ENCODE results near the gene ADGRV1.
A peak's percentile ranks its signal among the peaks of the same experiment; 100 is the strongest.
"Not testable (repeated sequence)": the region's sequence is repeated elsewhere in the genome, so short reads cannot be mapped to it uniquely, and the experiment has no call there.

ADGRV1 gene

GRCh38 chr5:90911169-90911568 is 352.6 kb downstream of the ADGRV1 start:
- no peak for TF ChIP-seq CTCF (IDR thresholded peaks at IDR 0.05)
- TF ChIP-seq ZFX (IDR thresholded peaks at IDR 0.05; ENCODE audit: borderline replicate concordance), result no peak
- peak overlapping the region; percentile 28 for H3K27ac ChIP-seq

GRCh38 chr5:90912476-90912875 is 353.9 kb downstream of the ADGRV1 start:
- H3K27ac ChIP-seq, result no peak overlapping the region
- no peak for TF ChIP-seq ZFX (IDR thresholded peaks at IDR 0.05; ENCODE audit: borderline replicate concordance)
- TF ChIP-seq CTCF (IDR thresholded peaks at IDR 0.05), result no peak

GRCh38 chr5:90915393-90915792 is 356.8 kb downstream of the ADGRV1 start:
- no peak overlapping the region for H3K27ac ChIP-seq
- TF ChIP-seq ZFX (IDR thresholded peaks at IDR 0.05; ENCODE audit: borderline replicate concordance) (no peak), CTCF (IDR thresholded peaks at IDR 0.05) (no peak)

- TF ChIP-seq ZFX (IDR thresholded peaks at IDR 0.05; ENCODE audit: borderline replicate concordance) (no peak), CTCF (IDR thresholded peaks at IDR 0.05) (no peak)
- H3K27ac ChIP-seq, result no peak overlapping the region
Measured at GRCh38 chr5:90916947-90917800, 358.6 kb downstream of the ADGRV1 start.

- TF ChIP-seq CTCF (IDR thresholded peaks at IDR 0.05) (no peak), ZFX (IDR thresholded peaks at IDR 0.05; ENCODE audit: borderline replicate concordance) (no peak)
- no peak overlapping the region for H3K27ac ChIP-seq
Measured at GRCh38 chr5:90917928-90918668, 359.5 kb downstream of the ADGRV1 start.

GRCh38 chr5:90921418-90921973 is 362.9 kb downstream of the ADGRV1 start:
- H3K27ac ChIP-seq, result no peak overlapping the region
- TF ChIP-seq ZFX (IDR thresholded peaks at IDR 0.05; ENCODE audit: borderline replicate concordance), result no peak
- TF ChIP-seq CTCF (IDR thresholded peaks at IDR 0.05), result no peak

- H3K27ac ChIP-seq, result not testable (repeated sequence)
Measured at GRCh38 chr5:90924222-90924621, 365.6 kb downstream of the ADGRV1 start.

GRCh38 chr5:90929013-90929839 is 370.6 kb downstream of the ADGRV1 start:
- H3K27ac ChIP-seq, result not testable (repeated sequence)

All from 22Rv1 (cell line).